SJSA1 (cell line): ENCODE measurements around the gene UGT1A10. TPM values are rescaled to one million over a fixed set of nuclear protein-coding genes. Genes with fewer than 3 reads are reported as not detected.
"Not testable (repeated sequence)": the region's sequence is repeated elsewhere in the genome, so short reads cannot be mapped to it uniquely, and the experiment has no call there.

ENCODE experiments used
- DNase-seq, 2 experiments: peaks; one replicate each; pipeline ENCODE4 v3.0.0-alpha.2; 2015 to 2020; ENCODE audit warnings: low spot score in 2 of 2, low read depth in 1 of 2
- H3K27ac ChIP-seq: fragments of 250-450 bp; sonication (Bioruptor Pico); 2 replicates; pipeline ENCODE4 v1.5.1; 2020; ENCODE audit warnings: mild to moderate bottlenecking, moderate library complexity
- H3K27me3 ChIP-seq: fragments of 250-450 bp; sonication (Bioruptor Pico); replicated peaks from 2 replicates; pipeline ENCODE4 v1.5.1; 2020; ENCODE audit warnings: mild to moderate bottlenecking, moderate library complexity
- H3K36me3 ChIP-seq: fragments of 250-450 bp; sonication (Bioruptor Pico); 2 replicates; pipeline ENCODE4 v1.5.1; 2020; ENCODE audit warnings: mild to moderate bottlenecking
- H3K4me1 ChIP-seq: fragments of 250-450 bp; sonication (Bioruptor Pico); replicated peaks from 2 replicates; pipeline ENCODE4 v1.6.1; 2021; ENCODE audit warnings: mild to moderate bottlenecking
- H3K4me3 ChIP-seq: fragments of 250-450 bp; sonication (Bioruptor Pico); 2 replicates; pipeline ENCODE4 v1.5.1; 2020; ENCODE audit warnings: mild to moderate bottlenecking
- H3K9me3 ChIP-seq: fragments of 250-450 bp; sonication (Bioruptor Pico); replicated peaks from 2 replicates; pipeline ENCODE4 v1.5.1; 2020; ENCODE audit warnings: mild to moderate bottlenecking
- total RNA-seq: library from RNA; depleted of rRNA; stranded (reverse); fragments of >200 nt; shearing (Covaris generic); gene quantifications from 2 replicates; pipeline ENCODE4 v1.2.3, GENCODE V29; 2014

Gene UGT1A10
- total RNA-seq, 1 experiment from 2014 or later, result not detected

DNA sequence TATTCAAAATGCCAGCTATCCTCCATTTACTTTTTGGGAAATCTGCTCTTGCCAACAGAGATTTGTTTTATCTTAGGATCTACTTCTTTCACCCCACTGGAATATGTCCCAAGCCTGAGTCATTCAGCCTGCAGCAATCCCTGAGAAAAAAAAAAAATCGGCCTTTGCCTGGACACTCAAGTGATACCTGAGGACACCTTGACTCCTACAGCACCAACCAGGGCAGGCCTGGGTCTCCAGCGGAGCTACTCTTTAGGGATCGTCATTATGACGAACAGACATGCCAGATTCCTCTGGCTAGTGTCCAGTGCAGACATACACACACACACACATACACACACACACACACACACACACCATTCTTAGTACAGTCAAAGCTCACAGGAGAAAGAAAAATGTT lies 54.2 kb downstream of the UGT1A10 start:
- no peak for DNase-seq
- no peak overlapping the region for H3K4me3 ChIP-seq
- no peaks in the 10 kb centered on the region for H3K9me3 ChIP-seq
- H3K36me3 ChIP-seq, result no peaks in the 10 kb centered on the region
- H3K4me1 ChIP-seq, result no peaks in the 10 kb centered on the region
- H3K27me3 ChIP-seq, result no peaks in the 10 kb centered on the region
- H3K27ac ChIP-seq, result no peak overlapping the region

DNA sequence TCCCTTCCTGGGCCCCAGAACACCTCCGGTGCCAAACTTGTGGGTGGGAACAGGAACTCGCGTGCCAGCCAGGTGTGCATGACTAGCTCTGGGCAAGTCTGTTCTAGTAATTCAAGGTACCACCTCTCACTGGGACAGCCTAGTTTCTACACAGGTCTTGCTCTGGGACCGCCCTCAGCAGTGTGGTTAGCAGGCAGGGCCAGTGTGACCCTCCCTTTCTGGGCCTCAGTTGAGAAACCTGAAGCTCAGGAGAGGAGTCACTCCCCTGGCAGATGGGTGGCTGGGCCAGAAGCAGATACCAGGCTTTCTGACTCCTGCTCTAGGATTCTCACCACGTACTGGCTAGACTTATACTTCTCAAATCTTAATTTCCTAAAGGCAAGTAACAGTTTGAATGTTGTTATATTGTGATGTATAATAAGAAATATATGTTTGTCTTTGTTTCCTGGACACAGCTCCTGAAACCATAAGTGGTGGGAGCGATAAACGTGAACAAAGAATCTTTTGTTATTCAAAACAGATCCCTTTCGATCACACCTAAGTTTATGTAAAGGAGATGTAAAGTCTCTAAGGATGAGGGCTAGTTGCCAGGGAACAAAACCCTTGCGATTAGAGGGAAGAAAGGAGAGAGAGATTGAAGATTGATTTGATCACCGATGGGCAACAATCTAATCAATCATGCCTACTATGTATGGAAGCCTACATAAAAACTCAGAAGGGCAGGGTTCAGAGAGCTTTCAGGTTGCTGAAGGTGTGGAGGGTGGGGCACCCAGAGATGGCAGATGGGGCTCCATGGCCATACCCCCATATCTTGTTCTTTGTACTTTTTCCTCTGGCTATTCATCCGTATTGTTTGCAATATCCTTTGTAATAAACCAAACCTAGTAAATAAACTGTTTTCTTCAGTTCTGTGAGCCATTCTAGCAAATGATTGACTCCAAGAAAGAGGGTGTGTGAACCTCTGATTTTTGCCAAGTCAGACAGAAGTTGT lies 55.5 kb downstream of the UGT1A10 start:
- Histone ChIP-seq H3K27ac (no peak overlapping the region), H3K27me3 (no peaks in the 10 kb centered on the region), H3K4me1 (no peaks in the 10 kb centered on the region), H3K4me3 (no peak overlapping the region), H3K9me3 (no peaks in the 10 kb centered on the region), H3K36me3 (no peaks in the 10 kb centered on the region)
- no peak for DNase-seq

DNA sequence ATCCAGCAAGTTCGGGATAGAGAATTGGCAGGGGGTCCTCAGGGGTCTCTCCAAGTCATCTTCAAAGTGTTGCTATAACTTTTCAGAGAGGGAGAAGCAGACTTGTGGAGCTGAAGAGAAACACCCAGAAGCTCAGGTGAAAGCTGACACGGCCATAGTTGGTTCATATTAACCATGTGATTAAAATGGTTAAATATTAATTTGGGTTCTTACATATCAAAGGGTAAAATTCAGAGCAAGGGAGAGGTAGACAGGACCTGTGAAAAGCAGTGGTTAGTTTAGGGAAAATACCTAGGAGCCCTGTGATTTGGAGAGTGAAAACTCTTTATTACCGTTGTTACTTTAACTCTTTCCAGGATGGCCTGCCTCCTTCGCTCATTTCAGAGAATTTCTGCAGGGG lies 56.4 kb downstream of the UGT1A10 start, which contains the start of gene UGT1A6:
Gene UGT1A6 (plus strand): TSS at position 243 of the 400 bp plus-strand sequence. CDS start 115 bp downstream, at position 358.
- H3K27ac ChIP-seq, result no peak within 1 kb of the TSS
- no peaks in the 10 kb centered on the region for H3K27me3 ChIP-seq
- H3K4me3 ChIP-seq, result no peak within 1 kb of the TSS
- H3K36me3 ChIP-seq, result no peaks in the 10 kb centered on the region
- DNase-seq, result no peak
- no peaks in the 10 kb centered on the region for H3K9me3 ChIP-seq
- no peaks in the 10 kb centered on the region for H3K4me1 ChIP-seq

DNA sequence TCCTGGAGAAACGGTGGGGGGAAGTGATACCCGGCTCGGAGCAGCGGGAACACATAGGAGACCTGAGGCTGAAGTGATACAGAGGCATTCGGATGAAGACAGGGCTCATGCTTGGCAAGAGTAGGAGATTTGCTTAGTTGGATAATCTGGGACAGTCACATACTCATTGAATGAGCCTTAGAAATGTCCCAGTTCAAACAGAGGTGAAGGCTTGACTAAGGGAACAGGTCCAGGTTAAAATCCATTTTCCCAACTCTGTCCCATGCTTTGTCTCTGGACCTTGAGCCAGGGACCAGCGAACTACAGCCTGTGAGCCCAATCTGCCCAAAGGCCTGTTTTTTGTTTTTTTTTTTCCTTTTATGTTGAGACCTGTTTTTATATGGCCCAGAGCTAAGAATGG lies 57.7 kb downstream of the UGT1A10 start:
- Histone ChIP-seq H3K9me3 (no peaks in the 10 kb centered on the region), H3K27ac (no peak overlapping the region), H3K36me3 (no peaks in the 10 kb centered on the region), H3K27me3 (no peaks in the 10 kb centered on the region), H3K4me3 (no peak overlapping the region), H3K4me1 (no peaks in the 10 kb centered on the region; the same call in 1 of the 2 replicates)
- no peak for DNase-seq

DNA sequence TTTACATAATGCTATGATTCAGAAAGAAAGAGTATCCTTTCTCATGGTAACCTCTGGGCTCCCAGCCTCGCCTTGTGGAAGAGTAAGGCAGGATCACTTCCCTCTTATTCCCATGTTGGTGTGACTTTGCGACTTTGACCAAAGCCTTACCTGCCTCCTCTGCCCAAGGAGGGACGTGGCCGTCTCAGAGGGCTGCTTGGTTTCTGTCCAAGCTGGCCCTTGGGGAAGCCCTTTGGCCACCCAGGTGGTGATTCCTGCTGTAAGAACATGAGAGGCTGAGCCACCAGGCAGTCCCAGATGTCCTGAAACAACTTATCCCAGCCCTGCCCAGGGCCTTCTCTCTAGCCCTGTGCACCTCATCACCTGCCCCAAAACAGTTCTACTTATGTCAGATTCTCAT lies 62.5 kb downstream of the UGT1A10 start:
- peaks cover 14% of the 10 kb centered on the region for H3K4me1 ChIP-seq
- H3K4me3 ChIP-seq, result no peak overlapping the region
- DNase-seq, result no peak
- H3K9me3 ChIP-seq, result no peaks in the 10 kb centered on the region
- H3K27ac ChIP-seq, result no peak overlapping the region
- H3K36me3 ChIP-seq, result no peaks in the 10 kb centered on the region
- H3K27me3 ChIP-seq, result no peaks in the 10 kb centered on the region

DNA sequence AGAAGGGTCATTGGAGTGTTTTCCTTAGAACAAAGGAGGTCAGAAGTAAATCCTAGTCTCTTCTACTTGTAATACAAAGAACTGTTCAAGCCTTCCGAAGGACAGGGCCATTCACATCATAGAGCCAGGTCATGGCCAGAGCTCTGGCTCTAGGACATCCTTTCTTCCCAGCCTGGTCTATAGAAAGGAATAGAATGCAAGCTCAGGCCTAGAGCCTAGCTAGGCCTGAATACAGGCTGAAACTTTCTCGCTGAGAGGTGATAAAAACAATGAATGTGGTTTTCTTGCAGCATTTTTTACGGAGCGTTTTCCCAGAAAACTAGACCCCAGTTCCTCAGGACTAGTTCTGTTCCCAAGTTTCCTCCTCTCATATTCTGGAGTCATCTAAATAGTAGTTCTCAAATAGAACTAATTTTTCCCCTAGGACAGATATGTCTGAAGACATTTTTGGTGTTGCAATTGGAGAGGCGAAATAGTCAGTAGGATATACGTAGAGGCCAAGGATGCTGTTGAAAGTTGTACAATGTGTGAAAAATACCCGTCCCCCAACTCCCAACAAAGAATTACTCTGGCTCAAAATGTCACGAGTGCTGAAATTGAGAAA lies 63.3 kb downstream of the UGT1A10 start:
- DNase-seq, result no peak
- Histone ChIP-seq H3K4me3 (no peak overlapping the region), H3K4me1 (peaks cover 14% of the 10 kb centered on the region), H3K27me3 (no peaks in the 10 kb centered on the region), H3K9me3 (no peaks in the 10 kb centered on the region), H3K36me3 (no peaks in the 10 kb centered on the region), H3K27ac (peak overlapping the region; percentile 98)

DNA sequence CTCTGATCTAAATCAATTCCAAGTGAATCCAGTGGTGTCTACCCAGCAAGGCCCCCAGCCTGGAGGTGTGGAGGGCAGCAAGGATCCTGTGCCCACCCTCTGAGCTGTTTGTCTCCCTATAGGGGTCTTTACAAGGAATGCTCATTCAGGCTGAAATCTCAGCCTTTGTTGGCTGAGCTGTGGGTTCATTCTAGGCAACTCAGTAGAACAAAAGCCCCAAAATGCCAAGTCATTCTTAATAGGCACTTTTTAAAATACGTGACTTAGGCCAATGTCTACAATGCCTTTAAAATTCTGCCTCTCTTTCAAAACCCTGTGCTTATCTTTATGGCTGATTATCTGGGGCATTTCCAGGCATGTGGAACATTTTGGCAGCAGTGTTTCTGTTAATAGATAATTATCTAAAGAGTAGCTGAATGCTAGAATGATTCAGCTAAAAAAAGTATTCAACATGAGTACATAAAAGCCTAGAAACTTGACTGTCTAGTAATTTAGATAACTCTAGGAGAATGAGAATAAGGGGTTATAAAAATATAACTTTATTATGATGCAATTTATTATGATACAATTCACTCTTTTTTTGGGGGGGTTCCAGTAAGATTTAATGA lies 63.9 kb downstream of the UGT1A10 start:
- no peak overlapping the region for H3K4me3 ChIP-seq
- peak overlapping the region; percentile 98 for H3K27ac ChIP-seq
- H3K36me3 ChIP-seq, result no peaks in the 10 kb centered on the region
- peaks cover 14% of the 10 kb centered on the region for H3K4me1 ChIP-seq
- no peaks in the 10 kb centered on the region for H3K9me3 ChIP-seq
- peak in 1 of 2 experiments; percentile 63 for DNase-seq
- H3K27me3 ChIP-seq, result no peaks in the 10 kb centered on the region

DNA sequence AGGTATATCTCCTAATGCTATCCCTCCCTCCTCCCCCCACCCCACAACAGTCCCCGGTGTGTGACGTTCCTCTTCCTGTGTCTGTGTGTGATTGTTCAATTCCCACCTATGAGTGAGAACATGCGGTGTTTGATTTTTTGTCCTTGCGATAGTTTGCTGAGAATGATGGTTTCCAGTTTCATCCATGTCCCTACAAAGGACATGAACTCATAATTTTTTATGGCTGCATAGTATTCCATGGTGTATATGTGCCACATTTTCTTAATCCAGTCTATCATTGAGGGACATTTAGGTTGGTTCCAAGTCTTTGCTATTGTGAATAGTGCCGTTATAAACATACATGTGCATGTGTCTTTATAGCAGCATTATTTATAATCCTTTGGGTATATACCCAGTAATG lies 64.6 kb downstream of the UGT1A10 start:
- H3K36me3 ChIP-seq, DNase-seq, H3K27me3 ChIP-seq, H3K9me3 ChIP-seq, H3K4me3 ChIP-seq: not testable (repeated sequence)
- Histone ChIP-seq H3K4me1 (peaks cover 14% of the 10 kb centered on the region), H3K27ac (peak overlapping the region; percentile 98)

DNA sequence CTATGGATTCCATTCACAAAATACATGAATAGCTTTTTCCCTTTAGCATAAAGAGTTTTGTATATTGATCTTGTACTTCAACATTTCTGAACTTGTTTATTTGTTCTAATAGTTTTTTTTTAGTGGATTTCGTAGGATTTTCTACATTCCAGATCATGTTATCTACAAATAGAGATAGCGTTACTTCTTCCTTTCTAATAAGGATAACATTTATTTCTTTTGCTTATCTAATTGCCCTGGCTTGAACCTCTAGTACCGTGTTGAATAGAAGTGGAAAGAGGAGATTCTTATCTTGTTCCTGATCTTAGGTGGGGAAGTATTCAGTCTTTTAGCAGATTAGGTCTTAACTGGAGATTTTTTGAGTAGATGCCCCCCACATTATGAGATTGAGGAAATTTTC lies 66.0 kb downstream of the UGT1A10 start:
- Histone ChIP-seq H3K27me3 (no peaks in the 10 kb centered on the region), H3K27ac (no peak overlapping the region), H3K4me1 (peaks cover 27% of the 10 kb centered on the region), H3K36me3 (no peaks in the 10 kb centered on the region), H3K9me3 (no peaks in the 10 kb centered on the region), H3K4me3 (no peak overlapping the region)
- no peak for DNase-seq

DNA sequence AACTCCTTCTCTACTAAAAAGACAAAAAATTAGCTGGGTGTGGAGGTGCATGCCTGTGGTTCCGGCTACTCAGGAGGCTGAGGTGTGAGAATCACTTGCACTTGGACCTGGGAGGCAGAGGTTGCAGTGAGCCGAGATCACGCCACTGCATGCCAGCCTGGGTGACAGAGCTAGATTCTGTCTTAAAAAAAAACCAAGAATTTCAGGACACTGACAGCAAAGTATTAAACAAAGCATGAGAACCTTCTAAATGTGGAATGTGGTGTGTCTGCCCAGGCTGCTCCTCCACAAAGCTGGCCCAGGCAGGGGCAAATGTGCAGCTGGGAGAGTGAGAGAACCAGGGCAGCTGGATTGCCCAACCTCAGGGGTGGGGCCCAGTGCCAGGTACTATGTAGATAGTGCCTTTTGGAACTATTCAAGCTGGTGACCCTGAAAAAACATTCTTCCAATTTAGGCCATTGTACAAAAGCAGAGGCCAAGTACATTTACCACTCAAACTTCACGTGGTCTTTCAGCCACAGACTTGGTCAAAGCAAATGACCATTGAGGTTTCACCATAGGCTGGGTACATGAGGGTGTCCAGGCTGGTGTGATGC lies 69.8 kb downstream of the UGT1A10 start:
- Histone ChIP-seq H3K27ac (no peak overlapping the region), H3K4me3 (no peak overlapping the region), H3K4me1 (peaks cover 30% of the 10 kb centered on the region), H3K36me3 (no peaks in the 10 kb centered on the region), H3K9me3 (no peaks in the 10 kb centered on the region), H3K27me3 (no peaks in the 10 kb centered on the region)
- no peak for DNase-seq

DNA sequence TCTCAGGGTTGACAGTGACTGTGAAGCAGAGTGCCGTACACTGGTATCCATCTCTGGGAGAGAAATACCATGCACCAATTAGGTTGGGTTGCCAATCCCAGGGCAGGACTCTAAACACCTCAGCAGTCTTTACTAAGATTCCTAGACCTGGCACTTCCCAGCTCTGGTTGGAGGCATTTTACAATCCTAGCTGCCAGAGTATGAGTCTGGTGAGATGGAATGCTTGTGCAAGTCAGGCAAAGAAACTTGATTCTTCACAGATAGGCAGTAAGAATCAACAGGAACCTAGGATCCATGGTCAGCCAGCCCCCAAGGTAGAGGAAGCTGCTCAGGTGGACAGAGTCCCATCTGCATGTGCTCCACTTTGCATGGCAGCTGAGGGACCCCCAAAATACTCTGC lies 70.5 kb downstream of the UGT1A10 start:
- no peak for DNase-seq
- Histone ChIP-seq H3K4me1 (peaks cover 33% of the 10 kb centered on the region), H3K4me3 (no peak overlapping the region), H3K27ac (no peak overlapping the region), H3K36me3 (no peaks in the 10 kb centered on the region), H3K27me3 (no peaks in the 10 kb centered on the region), H3K9me3 (no peaks in the 10 kb centered on the region)

DNA sequence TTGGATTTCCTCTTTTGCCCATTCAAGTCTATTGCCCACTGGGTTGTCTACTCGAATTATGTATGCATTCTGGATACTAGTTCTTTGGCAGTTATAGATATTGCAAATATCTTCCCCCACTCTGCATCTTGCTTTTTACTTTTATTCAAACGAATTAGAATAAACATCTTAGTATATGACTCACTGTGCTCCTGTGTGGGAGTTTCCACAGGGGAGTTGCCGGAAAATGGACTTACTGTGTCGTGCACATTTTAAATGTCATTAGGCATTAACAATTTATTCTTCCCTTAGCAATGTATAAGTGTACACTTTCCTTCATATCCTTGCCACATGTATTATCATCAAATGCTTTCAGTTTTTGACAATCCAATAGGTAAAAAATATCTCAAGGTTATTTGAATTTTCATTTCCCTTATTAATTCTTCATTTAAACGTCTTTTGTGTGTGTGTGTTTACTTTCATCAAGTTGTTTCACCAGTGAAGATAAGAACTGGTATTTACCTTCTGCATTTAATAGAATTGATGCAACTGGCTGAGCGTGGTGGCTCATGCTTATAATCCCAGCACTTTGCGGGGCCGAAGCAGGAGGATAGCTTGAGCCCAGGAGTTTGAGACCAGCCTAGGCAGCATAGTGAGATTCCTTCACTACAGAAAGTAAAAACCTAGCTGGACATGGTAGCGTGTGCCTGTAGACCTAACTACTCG lies 71.8 kb downstream of the UGT1A10 start:
- Histone ChIP-seq H3K27me3 (no peaks in the 10 kb centered on the region), H3K4me1 (peaks cover 33% of the 10 kb centered on the region), H3K36me3 (no peaks in the 10 kb centered on the region), H3K9me3 (no peaks in the 10 kb centered on the region), H3K27ac (peak overlapping the region; percentile 33), H3K4me3 (no peak overlapping the region)
- peak in 1 of 2 experiments; percentile 50 for DNase-seq

DNA sequence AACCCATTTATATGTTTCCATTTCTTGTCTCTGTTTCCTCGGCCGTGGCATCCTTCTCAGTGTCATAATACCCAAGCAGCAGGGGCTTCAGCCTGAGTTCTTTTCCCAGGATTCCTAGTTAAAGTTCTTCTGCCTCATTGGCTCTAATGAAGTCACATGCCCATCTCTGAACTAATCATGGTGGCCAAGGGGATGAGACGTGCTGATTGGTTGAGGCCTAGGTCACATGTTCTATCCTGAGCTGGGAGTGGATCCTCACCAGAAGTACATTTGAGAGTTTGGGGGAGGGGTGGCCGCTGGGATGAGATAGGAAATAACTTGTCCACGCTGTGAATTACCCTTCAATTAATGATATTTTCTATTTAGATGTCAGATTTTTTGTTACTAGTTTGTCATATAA lies 72.7 kb downstream of the UGT1A10 start:
- no peaks in the 10 kb centered on the region for H3K36me3 ChIP-seq
- H3K27ac ChIP-seq, result no peak overlapping the region
- H3K4me1 ChIP-seq, result peaks cover 33% of the 10 kb centered on the region
- H3K9me3 ChIP-seq, result no peaks in the 10 kb centered on the region
- H3K4me3 ChIP-seq, result no peak overlapping the region
- no peaks in the 10 kb centered on the region for H3K27me3 ChIP-seq
- no peak for DNase-seq
